ENCODE results near the gene PER1. TPM values are rescaled to one million over a fixed set of nuclear protein-coding genes. Genes with fewer than 3 reads are reported as not detected.

Gene PER1
- total and polyA plus RNA-seq, 9 of the 15 experiments (the other 6 are each of a cell fraction or from before 2014, with no cell fraction given), result 0.13 to 26.0 (median 3.4) TPM

- TF ChIP-seq MNT (conservative IDR thresholded peaks at IDR 0.05), result no peak
Measured at GRCh38 chr17:8147805-8148404, 4.3 kb downstream of the PER1 start (continued).

- in situ Hi-C loops (cut with MboI), result no loop called here
- no peak for DNase-seq (ENCODE audit: extremely low read depth in 1 of 4, low spot score in 3 of 4)
- H3K27me3 ChIP-seq (ENCODE audit: control insufficient read depth in 2 of 2, insufficient read depth in 2 of 2, low read length in 2 of 2), result no peaks in the 10 kb centered on the region
- FAIRE-seq, result no peak
- CTCF ChIA-PET (ENCODE audit: low intra/inter-chr PET ratio), result no interaction called here
- peaks cover 63% of the 10 kb centered on the region; the same call in 2 of the 3 replicates for H3K36me3 ChIP-seq (ENCODE audit: control insufficient read depth, insufficient read depth, low read length)
- POLR2A ChIA-PET, result interaction anchor here (0.5 kb wide), 1 partner anchor 243 kb away, joined by 3 read pairs; no protein-coding TSS in a partner anchor
- H3K9ac ChIP-seq (ENCODE audit: insufficient read depth in 1 of 2, low read depth in 2 of 2, low read length in 2 of 2), result no peak overlapping the region; a peak in 1 of 4 replicates
- intact Hi-C loops (cut with micrococcal nuclease), result no loop called here
- no peak for ATAC-seq
- no peaks in the 10 kb centered on the region for H3K9me3 ChIP-seq (replicated peaks; ENCODE audit: control insufficient read depth, insufficient read depth, low read depth, low read length)
- WGBS (ENCODE audit: insufficient coverage, low coverage, missing lambda C conversion rate), result 87% methylated on average over 7 of the region's 26 CpGs
- no peaks in the 10 kb centered on the region for H3K9me1 ChIP-seq (ENCODE audit: control insufficient read depth, insufficient read depth, low read length)
- no peak overlapping the region for H3K4me2 ChIP-seq (ENCODE audit: insufficient read depth, low read length)
- no TSS peak for BruUV-seq (replicated peaks)
- no peak overlapping the region for H3K27ac ChIP-seq (ENCODE audit: extremely low read depth, low read depth, low read length)
- no peak for TF ChIP-seq BRCA1 (IDR thresholded peaks at IDR 0.05)
- TF ChIP-seq BRCA1 (CRISPR knock-in tag; IDR thresholded peaks at IDR 0.05), result no peak
- no peak for TF ChIP-seq TAF1 (IDR thresholded peaks at IDR 0.05; ENCODE audit: control insufficient read depth, extremely low read depth, insufficient read depth, low read length, severe bottlenecking)
- no peak for TF ChIP-seq MECOM (CRISPR knock-in tag; IDR thresholded peaks at IDR 0.05)
- no peak for TF ChIP-seq ZNF184 (CRISPR knock-in tag; IDR thresholded peaks at IDR 0.05)
- TF ChIP-seq E2F3 (CRISPR knock-in tag; IDR thresholded peaks at IDR 0.05), result no peak
- TF ChIP-seq ZNF282 (CRISPR knock-in tag; IDR thresholded peaks at IDR 0.05), result no peak
- TF ChIP-seq CEBPZ (IDR thresholded peaks at IDR 0.05; ENCODE audit: borderline replicate concordance, low read depth, low read length), result no peak
- no peak for TF ChIP-seq PRPF4 (IDR thresholded peaks at IDR 0.05; ENCODE audit: insufficient read depth, low read depth, low read length, poor library complexity, severe bottlenecking)
- no peak for TF ChIP-seq TRIM24 (IDR thresholded peaks at IDR 0.05)
- no peak for TF ChIP-seq MBD2 (IDR thresholded peaks at IDR 0.05; ENCODE audit: borderline replicate concordance, low read depth)
- TF ChIP-seq NR2F6 (CRISPR knock-in tag; IDR thresholded peaks at IDR 0.05), result no peak
- TF ChIP-seq HOXB6 (CRISPR knock-in tag; IDR thresholded peaks at IDR 0.05; ENCODE audit: borderline replicate concordance), result no peak
- H3K79me2 ChIP-seq (ENCODE audit: control insufficient read depth, insufficient read depth, low read length), result peaks cover 20% of the 10 kb centered on the region
- H3K4me1 ChIP-seq (replicated peaks in 1 of 2; ENCODE audit: control insufficient read depth in 2 of 2, insufficient read depth in 2 of 2, low read length in 2 of 2), result peaks cover 0 to 35% of the 10 kb centered on the region in 2 experiments; a peak in 4 of 5 replicates
- no peak overlapping the region for H2AFZ ChIP-seq (ENCODE audit: low read depth, low read length)
- H4K20me1 ChIP-seq (replicated peaks; ENCODE audit: control insufficient read depth, insufficient read depth, low read length), result 0 out of 2 replicates have a peak, but pooled peaks cover 4% of the 10 kb centered on the region
- no peak overlapping the region for H3K4me3 ChIP-seq
Measured at GRCh38 chr17:8147141-8147804, 4.9 kb downstream of the PER1 start.

Data from K562 (cell line).